IPS-15b (cell line): ENCODE results near the gene MYH16.
"Not testable (repeated sequence)": the region's sequence is repeated elsewhere in the genome, so short reads cannot be mapped to it uniquely, and the experiment has no call there.

Experiments used
- H3K27me3 ChIP-seq: one replicate; pipeline ENCODE4 v1.6.1; 2013; ENCODE audit warnings: low read length; ENCODE audit not compliant: control insufficient read depth, insufficient read depth
- H3K36me3 ChIP-seq: one replicate; pipeline ENCODE4 v1.6.1; 2013; ENCODE audit warnings: low read length; ENCODE audit not compliant: control insufficient read depth, insufficient read depth
- H3K4me1 ChIP-seq: one replicate; pipeline ENCODE4 v1.6.1; 2013; ENCODE audit warnings: mild to moderate bottlenecking, low read length; ENCODE audit not compliant: control insufficient read depth, insufficient read depth
- H3K4me3 ChIP-seq: one replicate; pipeline ENCODE4 v1.5.1; 2013; ENCODE audit warnings: low read depth, low read length
- H3K9ac ChIP-seq: one replicate; pipeline ENCODE4 v1.6.1; 2013; ENCODE audit warnings: low read depth, mild to moderate bottlenecking, low read length
- H3K9me3 ChIP-seq: one replicate; pipeline ENCODE4 v1.6.1; 2013; ENCODE audit warnings: mild to moderate bottlenecking, low read length; ENCODE audit not compliant: control insufficient read depth, insufficient read depth

Gene MYH16

GRCh38 chr7:99272476-99273045 is at the start of gene MYH16:
Gene MYH16, plus strand, starts transcription at chr7:99272839.
- Histone ChIP-seq H3K27me3 (no peaks in the 10 kb centered on the region), H3K9ac (no peak within 1 kb of the TSS), H3K36me3 (no peaks in the 10 kb centered on the region), H3K9me3 (no peaks in the 10 kb centered on the region), H3K4me1 (no peaks in the 10 kb centered on the region), H3K4me3 (no peak within 1 kb of the TSS)

- not testable (repeated sequence) for H3K36me3 ChIP-seq, H3K4me1 ChIP-seq, H3K9ac ChIP-seq, H3K27me3 ChIP-seq, H3K4me3 ChIP-seq, H3K9me3 ChIP-seq
Measured at GRCh38 chr7:99224263-99224898, 48.3 kb upstream of the MYH16 start.

- H3K9me3 ChIP-seq: no peaks in the 10 kb centered on the region
- no peak overlapping the region for H3K9ac ChIP-seq
- H3K4me1 ChIP-seq: no peaks in the 10 kb centered on the region
- H3K4me3 ChIP-seq: no peak overlapping the region
- H3K27me3 ChIP-seq: no peaks in the 10 kb centered on the region
- H3K36me3 ChIP-seq: no peaks in the 10 kb centered on the region
Measured at GRCh38 chr7:99224899-99225265, 47.8 kb upstream of the MYH16 start.

GRCh38 chr7:99229234-99229633 is 43.4 kb upstream of the MYH16 start:
- Histone ChIP-seq H3K4me3 (no peak overlapping the region), H3K9me3 (no peaks in the 10 kb centered on the region), H3K4me1 (no peaks in the 10 kb centered on the region), H3K27me3 (no peaks in the 10 kb centered on the region), H3K36me3 (no peaks in the 10 kb centered on the region), H3K9ac (no peak overlapping the region)

- no peaks in the 10 kb centered on the region for H3K27me3 ChIP-seq
- no peaks in the 10 kb centered on the region for H3K36me3 ChIP-seq
- no peak overlapping the region for H3K9ac ChIP-seq
- H3K9me3 ChIP-seq: no peaks in the 10 kb centered on the region
- H3K4me1 ChIP-seq: no peaks in the 10 kb centered on the region
- no peak overlapping the region for H3K4me3 ChIP-seq
Measured at GRCh38 chr7:99232082-99232770, 40.4 kb upstream of the MYH16 start.

- H3K9me3 ChIP-seq, H3K27me3 ChIP-seq, H3K9ac ChIP-seq, H3K4me3 ChIP-seq, H3K4me1 ChIP-seq, H3K36me3 ChIP-seq: not testable (repeated sequence)
Measured at GRCh38 chr7:99232955-99233354, 39.7 kb upstream of the MYH16 start.

- Histone ChIP-seq H3K27me3 (no peaks in the 10 kb centered on the region), H3K4me1 (no peaks in the 10 kb centered on the region), H3K36me3 (no peaks in the 10 kb centered on the region), H3K4me3 (no peak overlapping the region), H3K9ac (no peak overlapping the region), H3K9me3 (no peaks in the 10 kb centered on the region)
Measured at GRCh38 chr7:99234185-99234584, 38.5 kb upstream of the MYH16 start.

GRCh38 chr7:99235925-99236324 is 36.7 kb upstream of the MYH16 start:
- H3K36me3 ChIP-seq: no peaks in the 10 kb centered on the region
- H3K27me3 ChIP-seq: no peaks in the 10 kb centered on the region
- no peaks in the 10 kb centered on the region for H3K9me3 ChIP-seq
- no peak overlapping the region for H3K4me3 ChIP-seq
- H3K9ac ChIP-seq: no peak overlapping the region
- no peaks in the 10 kb centered on the region for H3K4me1 ChIP-seq

GRCh38 chr7:99237876-99238275 is 34.8 kb upstream of the MYH16 start:
- not testable (repeated sequence) for H3K9me3 ChIP-seq, H3K4me3 ChIP-seq, H3K9ac ChIP-seq, H3K27me3 ChIP-seq, H3K4me1 ChIP-seq, H3K36me3 ChIP-seq

GRCh38 chr7:99238558-99239341 is 33.9 kb upstream of the MYH16 start:
- Histone ChIP-seq H3K9ac (no peak overlapping the region), H3K27me3 (no peaks in the 10 kb centered on the region), H3K9me3 (no peaks in the 10 kb centered on the region), H3K36me3 (no peaks in the 10 kb centered on the region), H3K4me1 (no peaks in the 10 kb centered on the region), H3K4me3 (no peak overlapping the region)

- no peaks in the 10 kb centered on the region for H3K27me3 ChIP-seq
- no peaks in the 10 kb centered on the region for H3K36me3 ChIP-seq
- no peaks in the 10 kb centered on the region for H3K4me1 ChIP-seq
- H3K4me3 ChIP-seq: no peak overlapping the region
- no peak overlapping the region for H3K9ac ChIP-seq
- no peaks in the 10 kb centered on the region for H3K9me3 ChIP-seq
Measured at GRCh38 chr7:99242682-99243081, 30.0 kb upstream of the MYH16 start.
